OCI-LY3 (cell line): Measurements from ENCODE around the gene HIVEP3.

Experiments
- CTCF ChIP-seq: fragments of 200-600, 300-600 bp; sonication (generic); IDR thresholded peaks from 2 replicates; pipeline ENCODE4 v1.5.1; 2014; ENCODE audit warnings: antibody characterized with exemption, low read length, low read depth
- EZH2phosphoT487 ChIP-seq: fragments of 200-600 bp; shearing (Covaris generic); IDR thresholded peaks from 2 replicates; pipeline ENCODE4 v1.6.1; 2018; ENCODE audit warnings: antibody characterized with exemption, mixed run types, low read depth

GRCh38 chr1:41842993-41843755 is 75.5 kb downstream of the HIVEP3 start:
- TF ChIP-seq EZH2phosphoT487 (no peak), CTCF (no peak)
